GM21526 (cell line): ENCODE results near the gene SPINK6.

ENCODE experiments used
- ATAC-seq: cut with Tn5 transposase; IDR thresholded peaks from one replicate; pipeline ENCODE4 v1.9.1; 2021; ENCODE audit warnings: moderate library complexity; ENCODE audit not compliant: unreplicated experiment, low FRiP score

SPINK6 gene, protein sequence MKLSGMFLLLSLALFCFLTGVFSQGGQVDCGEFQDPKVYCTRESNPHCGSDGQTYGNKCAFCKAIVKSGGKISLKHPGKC

DNA sequence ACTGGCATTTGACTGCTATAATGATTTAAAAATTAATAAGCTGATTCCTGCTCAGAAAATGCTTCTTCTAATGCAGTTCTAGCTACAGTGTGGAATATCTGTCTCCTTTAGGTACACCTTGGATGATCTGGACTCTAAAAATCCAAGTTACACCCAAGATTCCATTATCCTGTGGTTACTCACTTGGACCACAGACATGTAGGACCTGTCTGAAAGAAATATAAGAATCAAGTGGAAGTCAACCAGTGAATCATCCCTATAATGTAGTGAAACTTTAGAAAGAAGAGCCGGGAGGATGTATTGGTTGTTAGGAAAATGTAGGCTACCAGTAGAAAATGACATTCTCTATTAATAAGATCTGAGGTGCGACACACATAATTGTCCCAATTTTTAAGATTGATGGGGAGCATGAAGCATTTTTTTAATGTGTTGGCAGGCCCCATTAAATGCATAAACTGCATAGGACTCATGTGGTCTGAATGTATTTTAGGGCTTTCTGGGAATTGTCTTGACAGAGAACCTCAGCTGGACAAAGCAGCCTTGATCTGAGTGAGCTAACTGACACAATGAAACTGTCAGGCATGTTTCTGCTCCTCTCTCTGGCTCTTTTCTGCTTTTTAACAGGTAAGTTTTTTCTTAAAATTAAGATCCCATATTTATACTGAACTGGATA, at the start of gene SPINK6:
Gene SPINK6, plus strand, starts transcription at position 512 of the 673 bp plus-strand sequence. Its CDS starts 55 bp downstream, at position 567.
- no peak for ATAC-seq

DNA sequence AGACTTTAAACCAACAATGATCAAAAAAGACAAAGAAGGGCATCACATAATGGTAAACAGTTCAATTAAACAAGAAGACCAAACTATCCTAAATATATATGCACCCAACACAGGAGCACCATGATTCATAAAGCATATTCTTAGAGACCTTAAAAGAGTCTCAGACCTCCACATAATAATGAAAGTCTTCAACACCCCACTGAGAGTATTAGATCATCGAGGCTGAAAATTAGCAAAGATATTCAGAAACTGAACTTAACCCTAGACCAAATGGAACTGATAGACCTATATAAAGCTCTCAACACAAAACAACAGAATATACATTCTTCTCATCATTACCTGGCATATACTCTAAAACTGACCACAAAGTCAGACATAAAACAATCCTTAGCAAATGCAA, 46.2 kb upstream of the SPINK6 start:
- no peak for ATAC-seq

DNA sequence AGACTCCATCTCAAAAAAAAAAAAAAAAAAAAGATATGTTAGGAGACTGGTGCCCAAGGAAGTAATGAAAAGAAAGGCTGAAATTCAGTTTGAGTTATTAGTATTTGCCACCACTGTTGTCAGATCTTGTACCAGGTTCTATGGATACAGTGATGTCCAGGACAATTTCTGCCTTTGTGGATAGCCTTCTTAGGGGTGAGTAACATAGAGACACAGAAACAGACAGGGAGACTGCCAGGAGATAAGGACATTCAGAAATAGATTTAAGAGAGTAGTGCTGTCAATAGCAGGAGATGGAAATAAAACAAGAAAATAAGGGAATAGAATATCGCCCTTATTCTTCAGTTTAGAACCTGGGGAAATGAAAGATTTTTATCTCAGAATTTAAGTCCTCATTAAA, 40.8 kb upstream of the SPINK6 start:
- ATAC-seq, result no peak

DNA sequence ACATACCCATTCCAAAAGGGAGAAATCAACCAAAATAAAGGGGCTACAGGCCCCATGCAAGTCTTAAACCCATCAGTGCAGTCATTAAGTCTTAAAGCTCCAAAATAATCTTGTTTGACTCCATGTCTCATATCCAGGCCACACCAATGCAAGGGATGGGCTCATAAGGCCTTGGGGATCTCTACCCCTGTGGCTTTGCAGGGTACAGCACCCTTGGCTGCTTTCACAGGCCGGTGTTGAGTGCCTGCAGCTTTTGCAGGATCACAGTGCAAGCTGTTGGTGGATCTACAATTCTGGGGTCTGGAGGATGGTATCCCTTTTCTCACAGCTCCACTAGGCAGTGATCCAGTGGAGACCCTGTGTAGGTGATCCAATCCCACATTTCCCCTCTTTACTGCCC, 39.5 kb upstream of the SPINK6 start:
- no peak for ATAC-seq

DNA sequence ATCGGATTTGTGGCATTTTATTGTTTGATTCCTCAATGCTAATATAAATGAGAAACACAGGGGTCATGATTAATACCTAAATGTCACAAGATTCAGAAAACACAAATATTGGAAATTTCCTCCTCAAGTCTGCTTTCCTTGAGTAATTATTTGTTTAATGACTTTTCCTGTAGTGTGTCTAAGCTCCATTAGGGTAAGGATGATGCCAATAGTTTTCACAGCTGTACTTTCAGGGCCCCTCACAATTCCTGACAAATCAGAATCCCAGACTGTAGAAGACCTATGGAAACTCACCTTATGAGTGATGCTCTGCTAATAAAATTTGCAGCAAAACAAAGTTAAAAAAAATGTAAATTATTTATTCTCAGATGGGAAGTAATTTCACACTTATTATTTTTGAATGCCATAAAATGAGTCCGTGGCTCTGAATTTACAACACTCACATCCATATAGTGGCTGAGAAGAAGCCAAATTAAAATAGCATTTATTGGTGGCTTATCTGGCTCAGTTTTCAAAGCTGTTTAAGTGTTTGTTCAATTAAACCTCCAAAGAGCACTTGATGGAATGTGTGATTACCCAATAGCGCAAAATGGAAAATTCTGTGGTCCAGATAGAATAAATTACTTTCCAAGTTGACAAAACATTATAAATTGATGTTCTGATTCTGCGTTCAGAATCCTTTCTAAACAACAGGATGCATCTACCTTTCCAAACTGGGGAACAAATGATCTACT, 36.1 kb upstream of the SPINK6 start:
- no peak for ATAC-seq

DNA sequence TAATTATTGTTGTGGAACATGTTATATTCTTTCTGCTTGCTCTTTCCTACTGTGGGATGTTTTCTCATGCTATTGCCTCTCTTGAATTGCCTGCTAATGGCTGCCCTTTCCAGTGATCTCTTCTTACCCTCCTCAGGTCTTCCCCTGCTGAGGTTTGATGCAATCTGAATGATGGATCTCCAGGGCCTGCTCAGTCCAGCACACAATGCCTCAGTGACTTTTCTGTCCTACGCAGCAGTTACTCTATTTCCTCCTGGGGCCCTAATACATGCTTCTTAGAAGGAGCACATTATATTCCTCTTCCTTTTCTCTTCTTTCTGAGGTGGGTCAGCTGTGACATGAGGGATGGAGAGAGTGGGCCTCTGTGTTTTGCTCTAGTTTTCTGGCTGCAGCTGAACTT, 34.6 kb upstream of the SPINK6 start, which contains the start of gene SPINK14:
Gene SPINK14, plus strand, starts transcription at position 301 of the 400 bp plus-strand sequence. CDS start 1,187 bp downstream, outside the sequence.
- no peak for ATAC-seq

DNA sequence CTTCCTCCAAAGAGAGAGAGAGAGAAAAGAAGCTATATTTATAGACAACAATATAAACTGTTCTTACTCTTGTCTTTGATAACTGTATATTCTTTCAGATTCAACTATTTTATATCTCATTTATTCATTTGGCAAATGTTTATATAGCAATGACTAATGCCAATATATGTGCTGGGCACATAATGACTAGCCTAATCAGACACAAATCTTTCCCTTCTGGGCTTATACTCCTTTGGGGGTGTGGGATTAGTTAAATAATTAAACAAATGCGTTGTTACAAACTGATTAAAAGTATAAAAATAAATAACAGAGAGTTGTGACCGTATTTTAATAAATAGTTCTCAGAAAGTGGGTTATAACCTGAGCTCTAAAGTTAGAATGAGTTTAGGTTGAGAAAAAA, 30.5 kb upstream of the SPINK6 start:
- ATAC-seq, result no peak

DNA sequence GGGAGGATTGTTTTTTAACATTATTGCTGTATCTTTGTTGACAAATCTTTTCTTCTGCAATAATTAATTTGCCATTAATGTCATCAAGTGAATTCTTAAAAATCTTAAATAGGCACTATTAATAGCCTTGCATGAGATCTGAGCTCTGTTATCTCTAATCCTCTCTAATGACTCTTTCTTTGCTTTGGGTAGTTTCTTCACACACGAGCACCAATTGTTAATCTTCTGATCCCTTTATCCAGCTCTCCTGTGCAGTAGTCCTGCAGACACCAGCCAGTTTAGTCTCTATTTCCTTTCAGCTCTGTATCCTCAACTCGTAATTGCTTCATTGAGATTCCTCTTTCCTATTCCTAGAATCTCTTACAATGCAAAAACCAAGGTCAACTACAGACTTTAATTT, 26.4 kb upstream of the SPINK6 start:
- ATAC-seq, result no peak

DNA sequence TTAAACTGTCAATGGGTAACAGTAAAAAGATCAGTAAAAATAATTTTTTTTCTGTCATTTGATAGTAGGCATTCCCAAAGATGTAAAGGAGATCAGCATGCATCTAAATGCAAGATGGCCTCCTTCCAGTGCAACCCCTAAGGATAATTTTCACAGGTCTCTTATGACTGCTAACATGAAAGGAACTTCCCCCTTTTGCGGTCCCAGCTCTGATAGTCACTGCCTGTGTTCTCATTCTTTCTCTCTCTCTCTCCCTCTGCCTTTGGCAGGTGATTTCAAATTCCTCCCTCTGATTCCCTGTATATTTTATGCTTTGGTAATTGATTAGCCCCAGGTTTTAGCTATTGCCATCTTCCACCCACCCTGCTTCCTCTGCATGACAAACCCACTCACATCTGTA, 25.6 kb upstream of the SPINK6 start:
- ATAC-seq, result no peak

DNA sequence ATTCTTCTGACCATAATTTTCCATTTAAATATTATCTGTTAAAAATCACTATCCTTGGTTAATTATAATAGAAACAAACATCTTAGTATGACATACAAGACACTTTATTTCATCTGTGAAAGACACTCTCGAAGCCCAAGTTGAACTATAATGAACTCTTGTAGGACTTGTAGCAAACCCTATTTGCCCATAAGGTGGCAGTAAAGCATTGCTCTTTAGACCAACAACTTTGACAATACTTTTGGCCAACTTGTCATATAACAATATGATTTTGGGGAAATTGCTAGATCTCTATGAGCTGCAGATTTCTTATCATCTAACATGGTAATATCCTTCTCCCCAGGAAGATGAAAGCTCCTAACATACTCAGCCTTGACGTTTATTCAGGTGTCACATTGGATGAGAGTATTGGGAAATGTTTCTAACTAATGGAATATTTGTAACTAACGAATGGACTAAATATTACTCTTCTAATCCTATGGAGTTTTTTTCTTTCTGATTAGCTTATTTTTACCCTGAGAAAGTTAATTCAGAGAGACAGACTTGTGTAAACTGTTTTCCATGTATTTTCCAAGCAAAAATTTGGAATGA, 23.5 kb upstream of the SPINK6 start:
- ATAC-seq, result peak; percentile 80

DNA sequence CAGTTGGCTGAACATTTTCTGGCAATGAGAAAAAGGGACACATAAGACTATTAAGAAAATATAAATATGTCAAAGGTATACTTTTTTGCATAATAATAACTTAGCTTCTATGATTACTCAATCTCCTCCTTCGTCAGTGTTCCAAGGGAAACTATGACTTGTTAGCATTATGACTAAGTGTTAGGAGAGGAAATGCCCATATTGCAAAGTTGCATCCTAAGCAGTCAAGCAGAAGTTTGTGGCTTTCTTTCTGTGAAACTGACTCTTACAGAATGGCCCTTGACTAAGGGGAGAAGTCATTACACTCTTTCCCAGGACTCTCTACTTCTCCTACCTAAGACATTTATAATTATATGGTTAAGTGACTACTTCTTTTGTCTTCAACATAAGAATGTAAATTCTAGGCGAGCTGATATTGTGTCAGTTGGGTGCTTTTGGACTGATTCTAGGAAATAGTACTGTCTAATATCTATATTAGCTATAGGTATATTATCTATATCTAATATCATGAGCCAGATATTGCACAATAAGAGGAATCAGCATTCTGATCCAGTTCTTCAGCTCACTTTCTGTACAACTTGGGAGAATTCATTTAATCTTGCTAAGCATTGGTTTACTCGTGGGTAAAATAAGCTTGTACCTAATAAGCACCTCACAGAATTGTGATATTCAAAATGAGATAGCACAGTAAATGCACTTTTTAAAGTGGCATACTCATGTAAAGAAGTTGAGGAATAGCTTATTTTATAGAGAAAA, 16.4 kb upstream of the SPINK6 start:
- no peak for ATAC-seq

DNA sequence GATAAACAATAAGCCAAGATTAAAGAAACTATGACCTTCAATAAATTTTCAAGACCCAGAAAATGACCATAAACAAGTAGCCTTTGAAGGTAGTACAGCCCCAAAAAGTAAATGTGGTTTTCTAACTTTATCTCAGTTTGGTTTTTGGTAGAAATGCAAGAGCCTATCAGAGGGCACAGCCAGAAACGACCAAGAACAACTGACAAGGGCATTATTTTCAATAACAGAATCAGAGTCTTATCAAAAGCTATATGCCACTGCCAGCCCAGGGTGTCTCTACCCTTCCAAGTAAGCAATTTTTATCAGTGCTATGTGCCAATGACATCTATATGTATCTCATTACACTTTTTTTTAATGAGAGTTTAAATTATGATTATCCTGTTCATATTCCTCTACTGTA, 11.8 kb upstream of the SPINK6 start:
- no peak for ATAC-seq

DNA sequence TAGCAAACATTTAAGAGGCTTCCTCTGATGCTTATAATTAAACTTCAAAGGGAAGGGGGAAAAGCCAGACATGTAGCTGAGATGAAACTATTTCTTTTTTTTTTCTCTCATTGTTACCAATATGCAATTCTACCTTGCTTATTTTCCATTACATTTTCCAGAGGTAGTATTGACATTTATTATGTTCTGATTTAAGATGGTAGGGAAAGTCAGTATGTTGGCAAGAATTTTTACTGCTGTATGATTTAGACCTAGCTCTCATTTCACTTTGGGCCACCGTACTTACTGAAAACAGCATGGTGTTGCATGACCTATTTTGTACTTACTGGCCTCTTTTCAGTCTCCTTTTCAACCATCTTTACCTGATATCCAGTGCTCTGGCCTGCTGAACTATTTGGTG, 9.6 kb upstream of the SPINK6 start:
- no peak for ATAC-seq

DNA sequence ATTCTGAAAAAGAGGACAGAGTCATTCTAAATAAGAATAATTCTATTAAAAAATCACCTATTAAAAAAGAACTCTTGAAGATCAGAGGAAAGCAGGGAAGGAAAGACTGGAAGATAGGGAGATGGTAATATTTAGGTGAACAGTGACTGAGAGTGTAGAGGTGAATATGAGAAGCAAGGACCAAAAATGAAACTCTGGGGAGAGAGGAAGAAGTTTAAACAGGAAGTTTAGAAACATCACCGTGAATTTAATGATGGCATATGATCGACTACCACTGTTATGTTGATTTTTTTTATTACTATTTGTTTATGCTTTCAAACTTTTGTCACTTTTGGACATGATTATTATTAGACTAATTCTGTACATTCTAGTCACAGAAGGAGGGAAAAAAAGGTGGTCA, 1.7 kb upstream of the SPINK6 start:
- ATAC-seq, result no peak

DNA sequence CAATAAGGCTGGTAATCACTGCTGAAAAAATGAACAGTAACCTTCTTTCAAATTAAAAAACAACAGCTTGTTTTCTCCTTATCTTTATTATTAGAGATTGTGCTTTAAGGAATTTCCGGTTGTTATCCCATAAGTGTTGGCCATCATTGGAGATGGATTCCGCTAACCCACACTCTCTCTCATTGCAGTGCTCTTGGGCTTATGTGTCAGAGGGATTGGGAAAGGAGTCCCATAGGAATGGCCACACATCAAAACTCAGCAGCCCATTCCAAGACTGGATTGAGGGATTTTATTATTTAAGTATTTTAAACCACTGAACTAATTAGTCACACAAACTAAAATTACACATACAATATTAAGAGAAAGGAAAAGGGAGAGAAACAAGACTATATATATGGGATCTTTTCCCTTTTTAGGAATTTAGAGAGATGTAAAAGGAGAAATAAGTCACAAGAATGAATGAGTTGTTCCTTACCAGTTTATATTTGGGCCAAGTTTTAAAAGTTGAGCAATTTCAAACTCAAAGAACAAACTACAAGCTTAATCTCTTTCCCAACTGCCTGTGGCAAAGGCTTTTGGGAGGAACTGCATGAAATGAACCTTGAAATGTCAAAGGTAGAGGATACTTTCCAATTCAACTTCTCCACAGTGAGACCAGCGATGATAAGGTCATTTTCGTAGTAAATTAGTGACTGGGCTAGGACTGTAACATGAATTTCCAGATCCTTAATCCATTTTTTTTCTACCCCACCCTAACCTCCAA, 2.4 kb downstream of the SPINK6 start:
- no peak for ATAC-seq

DNA sequence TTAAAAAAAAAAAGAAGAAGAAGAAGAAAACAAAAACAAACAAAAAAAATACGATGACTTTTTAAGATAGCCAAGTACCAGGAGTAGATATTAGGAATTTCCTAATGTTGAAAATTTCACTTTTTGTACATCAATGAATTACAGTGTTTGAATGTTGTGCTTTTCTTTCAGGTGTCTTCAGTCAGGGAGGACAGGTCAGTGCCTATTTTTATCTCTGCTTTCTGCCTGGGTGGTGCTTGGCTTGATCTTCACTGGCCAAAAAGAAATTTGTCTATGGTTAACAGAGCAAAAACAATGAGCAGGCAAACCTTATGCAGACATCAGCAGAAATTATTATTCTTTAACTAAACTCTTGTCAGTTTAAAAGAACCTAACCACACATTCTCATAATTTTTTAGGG, 3.0 kb downstream of the SPINK6 start:
- no peak for ATAC-seq

DNA sequence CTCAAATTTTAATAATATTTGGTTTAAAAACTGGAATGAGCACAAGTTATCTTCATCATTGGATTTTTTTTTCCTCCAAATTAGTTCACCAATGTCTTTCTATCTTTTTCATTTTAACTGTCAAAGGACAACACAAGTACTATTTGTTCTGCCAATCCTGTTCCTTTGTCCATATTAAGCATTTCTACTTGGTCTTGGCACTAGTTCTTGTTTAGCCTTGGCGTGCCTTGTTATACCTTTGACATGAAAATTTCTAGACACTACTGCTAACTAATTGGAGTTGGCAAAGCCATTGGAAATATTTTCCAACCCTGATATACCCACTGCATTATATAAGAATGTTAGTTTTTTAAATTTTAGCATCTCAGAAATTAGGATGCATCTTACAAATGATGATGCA, 3.8 kb downstream of the SPINK6 start:
- ATAC-seq, result no peak

DNA sequence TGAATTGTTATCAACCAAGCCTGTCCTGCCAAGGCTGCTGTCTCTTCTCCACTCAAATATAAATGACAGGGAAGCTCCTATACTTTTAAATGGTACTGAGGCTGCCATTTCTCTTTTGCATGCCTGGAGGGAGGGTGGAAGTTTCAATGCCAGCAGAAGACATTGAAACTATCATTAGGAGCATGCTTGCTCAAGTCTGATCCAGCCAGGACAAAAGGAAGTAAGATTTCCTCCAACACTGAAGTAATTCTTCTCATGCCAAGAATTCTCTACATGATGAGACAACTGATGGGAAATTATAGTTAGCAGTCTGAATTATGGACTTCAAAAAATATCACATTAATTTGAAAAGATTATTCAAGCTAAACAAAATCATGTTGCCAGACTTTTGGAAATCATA, 5.4 kb downstream of the SPINK6 start:
- no peak for ATAC-seq

DNA sequence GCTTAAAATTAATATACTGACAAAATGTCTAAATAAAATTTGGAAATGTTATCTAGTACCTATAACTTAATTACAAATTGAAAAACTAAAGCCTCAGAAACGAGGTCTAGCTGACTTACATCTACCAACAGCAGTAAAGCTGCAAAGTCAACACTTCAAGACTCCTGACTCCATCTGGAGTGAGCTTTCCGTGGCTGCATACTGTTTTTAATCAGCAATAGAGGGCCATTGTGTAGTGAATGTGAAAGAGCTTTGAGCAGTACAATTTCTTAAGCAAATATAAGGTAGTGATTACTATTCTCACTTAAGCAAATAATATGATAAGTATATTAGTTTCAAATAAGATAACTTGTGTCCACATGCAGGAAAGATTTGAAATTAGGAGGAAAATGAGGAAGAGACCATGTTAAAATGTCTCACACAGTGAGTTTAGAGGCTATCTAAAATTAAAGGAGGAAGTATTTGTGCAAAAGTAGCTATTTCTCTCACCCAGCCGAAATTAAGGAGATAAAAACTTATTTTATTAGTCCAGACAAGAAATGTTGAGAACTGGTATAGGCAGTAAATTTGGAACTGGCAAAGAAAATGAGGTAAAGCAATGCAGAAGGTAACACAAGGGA, 6.4 kb downstream of the SPINK6 start:
- ATAC-seq, result no peak
